Activated naive CD8-positive, alpha-beta T cell (primary cell): ENCODE data around the gene ZFP36.
"Not testable (repeated sequence)": the region's sequence is repeated elsewhere in the genome, so short reads cannot be mapped to it uniquely, and the experiment has no call there.

Experiments used
- H3K27ac Mint-ChIP-seq: one replicate; pipeline ENCODE4 v1.8.0; 2021; ENCODE audit warnings: mixed read lengths
- H3K27me3 Mint-ChIP-seq: one replicate; pipeline ENCODE4 v1.8.0; 2021; ENCODE audit warnings: mixed read lengths
- H3K36me3 Mint-ChIP-seq: one replicate; pipeline ENCODE4 v1.8.0; 2021; ENCODE audit warnings: mixed read lengths
- H3K4me1 Mint-ChIP-seq: one replicate; pipeline ENCODE4 v1.8.0; 2021; ENCODE audit warnings: low read depth, mixed read lengths
- H3K4me3 Mint-ChIP-seq: one replicate; pipeline ENCODE4 v1.8.0; 2021; ENCODE audit warnings: mild to moderate bottlenecking, mixed read lengths
- H3K9me3 Mint-ChIP-seq: one replicate; pipeline ENCODE4 v1.8.0; 2021; ENCODE audit warnings: low read depth, mixed read lengths

ZFP36 gene

GRCh38 chr19:39406656-39407409 is at the start of gene ZFP36:
Gene ZFP36 (plus strand): TSS chr19:39406847. CDS start chr19:39406905, 58 bp downstream.
- Mint-ChIP-seq H3K27me3 (no peaks in the 10 kb centered on the region), H3K9me3 (no peaks in the 10 kb centered on the region), H3K36me3 (peaks cover 5% of the 10 kb centered on the region), H3K4me1 (peaks cover 53% of the 10 kb centered on the region), H3K27ac (peak within 1 kb of the TSS; percentile 92), H3K4me3 (peak within 1 kb of the TSS; percentile 95)

- Mint-ChIP-seq H3K9me3 (no peaks in the 10 kb centered on the region), H3K27ac (no peak overlapping the region), H3K36me3 (peaks cover 17% of the 10 kb centered on the region), H3K4me1 (peaks cover 2% of the 10 kb centered on the region), H3K4me3 (no peak overlapping the region), H3K27me3 (no peaks in the 10 kb centered on the region)
These were observed 47.6 kb upstream of the ZFP36 start for GRCh38 chr19:39359026-39359425.

- no peaks in the 10 kb centered on the region for H3K9me3 Mint-ChIP-seq
- H3K4me3 Mint-ChIP-seq = no peak overlapping the region
- peaks cover 2% of the 10 kb centered on the region for H3K4me1 Mint-ChIP-seq
- H3K27ac Mint-ChIP-seq = no peak overlapping the region
- no peaks in the 10 kb centered on the region for H3K27me3 Mint-ChIP-seq
- peaks cover 16% of the 10 kb centered on the region for H3K36me3 Mint-ChIP-seq
These were observed 46.0 kb upstream of the ZFP36 start for GRCh38 chr19:39360599-39360998.

GRCh38 chr19:39362682-39363657 is 43.7 kb upstream of the ZFP36 start:
- H3K27ac Mint-ChIP-seq = no peak overlapping the region
- no peaks in the 10 kb centered on the region for H3K9me3 Mint-ChIP-seq
- no peak overlapping the region for H3K4me3 Mint-ChIP-seq
- H3K27me3 Mint-ChIP-seq = no peaks in the 10 kb centered on the region
- peaks cover 2% of the 10 kb centered on the region for H3K4me1 Mint-ChIP-seq
- peaks cover 14% of the 10 kb centered on the region for H3K36me3 Mint-ChIP-seq

- peaks cover 2% of the 10 kb centered on the region for H3K4me1 Mint-ChIP-seq
- H3K27ac Mint-ChIP-seq = no peak overlapping the region
- no peak overlapping the region for H3K4me3 Mint-ChIP-seq
These were observed 42.7 kb upstream of the ZFP36 start for GRCh38 chr19:39363901-39364457.

GRCh38 chr19:39365531-39365930 is 41.1 kb upstream of the ZFP36 start:
- no peaks in the 10 kb centered on the region for H3K4me1 Mint-ChIP-seq
- no peaks in the 10 kb centered on the region for H3K9me3 Mint-ChIP-seq
- no peak overlapping the region for H3K27ac Mint-ChIP-seq
- peaks cover 10% of the 10 kb centered on the region for H3K36me3 Mint-ChIP-seq
- no peaks in the 10 kb centered on the region for H3K27me3 Mint-ChIP-seq
- H3K4me3 Mint-ChIP-seq = no peak overlapping the region

More at GRCh38 chr19:39363901-39364457, 42.7 kb upstream of the ZFP36 start:
- H3K27me3 Mint-ChIP-seq = no peaks in the 10 kb centered on the region
- H3K36me3 Mint-ChIP-seq = peaks cover 14% of the 10 kb centered on the region
- no peaks in the 10 kb centered on the region for H3K9me3 Mint-ChIP-seq

- Mint-ChIP-seq H3K4me3 (no peak overlapping the region), H3K36me3 (peaks cover 7% of the 10 kb centered on the region), H3K27ac (no peak overlapping the region), H3K4me1 (no peaks in the 10 kb centered on the region), H3K9me3 (no peaks in the 10 kb centered on the region), H3K27me3 (no peaks in the 10 kb centered on the region)
These were observed 37.4 kb upstream of the ZFP36 start for GRCh38 chr19:39369200-39369599.

GRCh38 chr19:39370735-39371134 is 35.9 kb upstream of the ZFP36 start:
- no peaks in the 10 kb centered on the region for H3K9me3 Mint-ChIP-seq
- H3K36me3 Mint-ChIP-seq = peaks cover 8% of the 10 kb centered on the region
- H3K27ac Mint-ChIP-seq = no peak overlapping the region
- no peak overlapping the region for H3K4me3 Mint-ChIP-seq
- H3K27me3 Mint-ChIP-seq = no peaks in the 10 kb centered on the region
- no peaks in the 10 kb centered on the region for H3K4me1 Mint-ChIP-seq

- H3K27ac Mint-ChIP-seq = no peak overlapping the region
- H3K4me3 Mint-ChIP-seq = no peak overlapping the region
These were observed 34.4 kb upstream of the ZFP36 start for GRCh38 chr19:39372047-39372802.

GRCh38 chr19:39372941-39373340 is 33.7 kb upstream of the ZFP36 start:
- Mint-ChIP-seq H3K27ac (no peak overlapping the region), H3K9me3 (no peaks in the 10 kb centered on the region), H3K4me3 (no peak overlapping the region), H3K36me3 (peaks cover 8% of the 10 kb centered on the region), H3K27me3 (no peaks in the 10 kb centered on the region), H3K4me1 (no peaks in the 10 kb centered on the region)

More at GRCh38 chr19:39372047-39372802, 34.4 kb upstream of the ZFP36 start:
- Mint-ChIP-seq H3K4me1 (no peaks in the 10 kb centered on the region), H3K9me3 (no peaks in the 10 kb centered on the region), H3K27me3 (no peaks in the 10 kb centered on the region), H3K36me3 (peaks cover 8% of the 10 kb centered on the region)

GRCh38 chr19:39375929-39376328 is 30.7 kb upstream of the ZFP36 start:
- no peaks in the 10 kb centered on the region for H3K4me1 Mint-ChIP-seq

GRCh38 chr19:39377373-39378362 is 29.0 kb upstream of the ZFP36 start:
- H3K27ac Mint-ChIP-seq = no peak overlapping the region

More at GRCh38 chr19:39375929-39376328, 30.7 kb upstream of the ZFP36 start:
- H3K27ac Mint-ChIP-seq = no peak overlapping the region
- peaks cover 5% of the 10 kb centered on the region for H3K36me3 Mint-ChIP-seq
- H3K9me3 Mint-ChIP-seq = no peaks in the 10 kb centered on the region
- no peaks in the 10 kb centered on the region for H3K27me3 Mint-ChIP-seq
- no peak overlapping the region for H3K4me3 Mint-ChIP-seq

GRCh38 chr19:39379366-39379765 is 27.3 kb upstream of the ZFP36 start:
- H3K36me3 Mint-ChIP-seq, H3K9me3 Mint-ChIP-seq, H3K4me3 Mint-ChIP-seq, H3K27me3 Mint-ChIP-seq, H3K27ac Mint-ChIP-seq, H3K4me1 Mint-ChIP-seq: not testable (repeated sequence)

More at GRCh38 chr19:39377373-39378362, 29.0 kb upstream of the ZFP36 start:
- no peak overlapping the region for H3K4me3 Mint-ChIP-seq
- H3K4me1 Mint-ChIP-seq = no peaks in the 10 kb centered on the region
- H3K36me3 Mint-ChIP-seq = peaks cover 7% of the 10 kb centered on the region
- H3K9me3 Mint-ChIP-seq = no peaks in the 10 kb centered on the region
- H3K27me3 Mint-ChIP-seq = no peaks in the 10 kb centered on the region
